Activated T-cell treated with anti-CD3 and anti-CD28 coated beads, Interleukin-2, amount 50 U/mL, for 4 hours (primary cell): ENCODE results near the gene CTRB2. TPM values are rescaled to one million over a fixed set of nuclear protein-coding genes. Genes with fewer than 3 reads are reported as not detected.

Experiments
- ATAC-seq, 2 donors: fragments of 200-7000 bp; cut with Tn5 transposase; one replicate each; pipeline ENCODE4 v1.10.0; 2021
- DNase-seq: peaks from one replicate; pipeline ENCODE4 v3.0.0-alpha.2; 2020
- H3K27me3 Mint-ChIP-seq: one replicate; pipeline ENCODE4 v1.8.0; 2021; ENCODE audit warnings: low read depth, mixed read lengths
- H3K36me3 Mint-ChIP-seq: one replicate; pipeline ENCODE4 v1.8.0; 2022; ENCODE audit warnings: mixed read lengths; ENCODE audit not compliant: insufficient read depth
- H3K4me1 Mint-ChIP-seq: one replicate; pipeline ENCODE4 v1.8.0; 2021; ENCODE audit warnings: low read depth, mixed read lengths
- H3K4me3 Mint-ChIP-seq: one replicate; pipeline ENCODE4 v1.8.0; 2021; ENCODE audit warnings: mild to moderate bottlenecking, moderate library complexity, mixed read lengths
- H3K9me3 Mint-ChIP-seq: one replicate; pipeline ENCODE4 v1.8.0; 2021; ENCODE audit warnings: mixed read lengths
- total RNA-seq, 3 donors: library from RNA; stranded (reverse); gene quantifications; one replicate each; pipeline ENCODE4 v1.2.1, GENCODE V29; 2021

The CTRB2 gene
- total RNA-seq: 10 to 100 TPM in 1 of 3 donors, 1 to 10 TPM in 2; 5.5 to 10.3 (median 6.7) TPM

- Mint-ChIP-seq H3K4me1 (peaks cover 2% of the 10 kb centered on the region), H3K27me3 (no peaks in the 10 kb centered on the region), H3K4me3 (no peak within 1 kb of the TSS), H3K9me3 (no peaks in the 10 kb centered on the region), H3K36me3 (no peaks in the 10 kb centered on the region)
- DNase-seq (no peak), ATAC-seq (no peak)
Measured at GRCh38 chr16:75206749-75207451, at the start of gene CTRB2. CTRB2 (minus strand) TSS chr16:75207161; CDS start chr16:75207141, 20 bp downstream.

GRCh38 chr16:75256059-75256571, 49.2 kb upstream of the CTRB2 start:
- DNase-seq (no peak), ATAC-seq (no peak)
- Mint-ChIP-seq H3K4me1 (peaks cover 6% of the 10 kb centered on the region), H3K4me3 (no peak overlapping the region), H3K36me3 (no peaks in the 10 kb centered on the region), H3K27me3 (peaks cover 55% of the 10 kb centered on the region), H3K9me3 (no peaks in the 10 kb centered on the region)

- Mint-ChIP-seq H3K36me3 (no peaks in the 10 kb centered on the region), H3K4me3 (no peak overlapping the region), H3K27me3 (peaks cover 60% of the 10 kb centered on the region), H3K9me3 (no peaks in the 10 kb centered on the region), H3K4me1 (peaks cover 6% of the 10 kb centered on the region)
- no peak for ATAC-seq
- no peak for DNase-seq
Measured at GRCh38 chr16:75254359-75254837, 47.4 kb upstream of the CTRB2 start.

GRCh38 chr16:75252946-75253911, 46.3 kb upstream of the CTRB2 start:
- ATAC-seq (no peak), DNase-seq (no peak)
- no peak overlapping the region for H3K4me3 Mint-ChIP-seq
- H3K27me3 Mint-ChIP-seq: peaks cover 61% of the 10 kb centered on the region
- no peaks in the 10 kb centered on the region for H3K36me3 Mint-ChIP-seq
- H3K9me3 Mint-ChIP-seq: no peaks in the 10 kb centered on the region
- peaks cover 6% of the 10 kb centered on the region for H3K4me1 Mint-ChIP-seq

- peaks cover 6% of the 10 kb centered on the region for H3K4me1 Mint-ChIP-seq
- peaks cover 63% of the 10 kb centered on the region for H3K27me3 Mint-ChIP-seq
- DNase-seq (no peak), ATAC-seq (no peak)
- no peaks in the 10 kb centered on the region for H3K9me3 Mint-ChIP-seq
- H3K36me3 Mint-ChIP-seq: no peaks in the 10 kb centered on the region
- H3K4me3 Mint-ChIP-seq: peak overlapping the region; percentile 70
Measured at GRCh38 chr16:75252049-75252864, 45.3 kb upstream of the CTRB2 start.

GRCh38 chr16:75251280-75252048, 44.5 kb upstream of the CTRB2 start, which contains the start of gene BCAR1:
BCAR1 (minus strand) TSS chr16:75251624; CDS start chr16:75251482, 142 bp downstream.
- Mint-ChIP-seq H3K9me3 (no peaks in the 10 kb centered on the region), H3K36me3 (no peaks in the 10 kb centered on the region), H3K27me3 (peaks cover 57% of the 10 kb centered on the region), H3K4me3 (peak within 1 kb of the TSS; percentile 70), H3K4me1 (peaks cover 6% of the 10 kb centered on the region)
- ATAC-seq (peak; percentile 63 to 69), DNase-seq (no peak)

- ATAC-seq: peak; percentile 42 to 50
Measured at GRCh38 chr16:75250809-75251279, 43.9 kb upstream of the CTRB2 start.

GRCh38 chr16:75250089-75250808, 43.3 kb upstream of the CTRB2 start:
- H3K27me3 Mint-ChIP-seq: peaks cover 53% of the 10 kb centered on the region
- ATAC-seq: no peak
- no peaks in the 10 kb centered on the region for H3K9me3 Mint-ChIP-seq
- peak overlapping the region; percentile 54 for H3K4me3 Mint-ChIP-seq
- H3K4me1 Mint-ChIP-seq: peaks cover 6% of the 10 kb centered on the region
- no peak for DNase-seq
- no peaks in the 10 kb centered on the region for H3K36me3 Mint-ChIP-seq

More at GRCh38 chr16:75250809-75251279, 43.9 kb upstream of the CTRB2 start:
- no peaks in the 10 kb centered on the region for H3K9me3 Mint-ChIP-seq
- H3K27me3 Mint-ChIP-seq: peaks cover 54% of the 10 kb centered on the region
- H3K4me3 Mint-ChIP-seq: peak overlapping the region; percentile 54
- H3K36me3 Mint-ChIP-seq: no peaks in the 10 kb centered on the region
- peaks cover 6% of the 10 kb centered on the region for H3K4me1 Mint-ChIP-seq
- DNase-seq: no peak

- Mint-ChIP-seq H3K27me3 (peaks cover 45% of the 10 kb centered on the region), H3K4me1 (peaks cover 6% of the 10 kb centered on the region), H3K36me3 (no peaks in the 10 kb centered on the region), H3K9me3 (no peaks in the 10 kb centered on the region), H3K4me3 (no peak overlapping the region)
- ATAC-seq (no peak), DNase-seq (no peak)
Measured at GRCh38 chr16:75249441-75249840, 42.5 kb upstream of the CTRB2 start.

- H3K4me3 Mint-ChIP-seq: no peak overlapping the region
- no peaks in the 10 kb centered on the region for H3K9me3 Mint-ChIP-seq
- H3K4me1 Mint-ChIP-seq: peaks cover 6% of the 10 kb centered on the region
- no peaks in the 10 kb centered on the region for H3K36me3 Mint-ChIP-seq
- H3K27me3 Mint-ChIP-seq: peaks cover 39% of the 10 kb centered on the region
- no peak for DNase-seq
- no peak for ATAC-seq
Measured at GRCh38 chr16:75248536-75249380, 41.8 kb upstream of the CTRB2 start.

GRCh38 chr16:75248142-75248535, 41.2 kb upstream of the CTRB2 start:
- ATAC-seq: no peak
- H3K9me3 Mint-ChIP-seq: no peaks in the 10 kb centered on the region
- H3K4me3 Mint-ChIP-seq: no peak overlapping the region
- no peak for DNase-seq
- H3K4me1 Mint-ChIP-seq: peaks cover 6% of the 10 kb centered on the region
- no peaks in the 10 kb centered on the region for H3K36me3 Mint-ChIP-seq
- H3K27me3 Mint-ChIP-seq: peaks cover 33% of the 10 kb centered on the region

GRCh38 chr16:75247249-75247648, 40.3 kb upstream of the CTRB2 start:
- Mint-ChIP-seq H3K4me1 (peaks cover 6% of the 10 kb centered on the region), H3K9me3 (no peaks in the 10 kb centered on the region), H3K27me3 (peaks cover 26% of the 10 kb centered on the region), H3K4me3 (no peak overlapping the region), H3K36me3 (no peaks in the 10 kb centered on the region)
- DNase-seq: no peak
- ATAC-seq: no peak
